Mesendoderm (in vitro differentiated cells): ENCODE data around the gene UBTD2.

Source experiments
- DNase-seq: peaks from one replicate; pipeline ENCODE4 v3.0.0; 2013
- H2AK5ac ChIP-seq: 2 replicates; pipeline ENCODE4 v1.6.1; 2013; ENCODE audit warnings: low read length, inconsistent platforms
- H2BK120ac ChIP-seq: 2 replicates; pipeline ENCODE4 v1.6.1; 2013; ENCODE audit warnings: low read depth, mild to moderate bottlenecking, low read length, moderate library complexity, mixed read lengths
- H2BK15ac ChIP-seq: replicated peaks from 2 replicates; pipeline ENCODE4 v1.6.1; 2013; ENCODE audit warnings: low read depth, mild to moderate bottlenecking, moderate library complexity
- H2BK5ac ChIP-seq: 2 replicates; pipeline ENCODE4 v1.6.1; 2013; ENCODE audit warnings: low read length, inconsistent platforms
- H3K18ac ChIP-seq: 2 replicates; pipeline ENCODE4 v1.6.1; 2013; ENCODE audit warnings: mild to moderate bottlenecking, low read length, mixed read lengths
- H3K23ac ChIP-seq: one replicate; pipeline ENCODE4 v1.6.1; 2013; ENCODE audit warnings: low read length
- H3K27ac ChIP-seq: 2 replicates; pipeline ENCODE4 v1.5.1; 2013; ENCODE audit warnings: low read depth, mild to moderate bottlenecking, inconsistent platforms, low read length, moderate library complexity
- H3K27me3 ChIP-seq: 2 replicates; pipeline ENCODE4 v1.6.1; 2013; ENCODE audit warnings: low read length, control low read depth, mild to moderate bottlenecking, inconsistent platforms; ENCODE audit not compliant: insufficient read depth, poor library complexity
- H3K36me3 ChIP-seq: 2 replicates; pipeline ENCODE4 v1.6.1; 2013; ENCODE audit warnings: low read length, inconsistent platforms; ENCODE audit not compliant: control insufficient read depth, insufficient read depth
- H3K4ac ChIP-seq: one replicate; pipeline ENCODE4 v1.6.1; 2013; ENCODE audit warnings: low read depth, mild to moderate bottlenecking, low read length, moderate library complexity
- H3K4me1 ChIP-seq: 2 replicates; pipeline ENCODE4 v1.6.1; 2013; ENCODE audit warnings: low read depth, low read length, inconsistent platforms; ENCODE audit not compliant: control insufficient read depth
- H3K4me2 ChIP-seq: 2 replicates; pipeline ENCODE4 v1.6.1; 2013; ENCODE audit warnings: low read length
- H3K4me3 ChIP-seq: 2 replicates; pipeline ENCODE4 v1.5.1; 2013; ENCODE audit warnings: mild to moderate bottlenecking, low read length
- H3K56ac ChIP-seq: one replicate; pipeline ENCODE4 v1.6.1; 2013; ENCODE audit warnings: low read length
- H3K79me1 ChIP-seq: 2 replicates; pipeline ENCODE4 v1.6.1; 2013; ENCODE audit warnings: low read length, inconsistent platforms
- H3K79me2 ChIP-seq: 2 replicates; pipeline ENCODE4 v1.6.1; 2013; ENCODE audit warnings: mild to moderate bottlenecking, low read length; ENCODE audit not compliant: control insufficient read depth, insufficient read depth
- H3K9ac ChIP-seq: 2 replicates; pipeline ENCODE4 v1.6.1; 2013; ENCODE audit warnings: low read length, inconsistent platforms
- H4K5ac ChIP-seq: one replicate; pipeline ENCODE4 v1.6.1; 2013; ENCODE audit warnings: low read length
- H4K8ac ChIP-seq: one replicate; pipeline ENCODE4 v1.6.1; 2013; ENCODE audit warnings: low read depth, mild to moderate bottlenecking, control low read depth, low read length, moderate library complexity
- WGBS: extraction: QIAGEN DNeasy Blood & Tissue Kit; methylation state at CpG from one replicate; pipeline ENCODE4 v1.1.7; 2013; ENCODE audit warnings: low lambda C conversion rate, missing lambda C conversion rate; ENCODE audit not compliant: insufficient coverage; ENCODE audit errors: extremely low coverage; 5-methylcytosine and 5-hydroxymethylcytosine counted together

Gene UBTD2

GRCh38 chr5:172188893-172189692 lies 94.5 kb downstream of the UBTD2 start:
- peaks cover 2% of the 10 kb centered on the region for H3K4me1 ChIP-seq
- no peak overlapping the region for H2BK120ac ChIP-seq
- no peak overlapping the region for H4K5ac ChIP-seq
- no peaks in the 10 kb centered on the region for H3K36me3 ChIP-seq
- no peak overlapping the region for H4K8ac ChIP-seq
- H3K4me2 ChIP-seq: peak overlapping the region; percentile 59
- peaks cover 4% of the 10 kb centered on the region for H3K79me2 ChIP-seq
- H3K79me1 ChIP-seq: peaks cover 6% of the 10 kb centered on the region
- no peak overlapping the region for H3K4ac ChIP-seq
- H2BK5ac ChIP-seq: no peak overlapping the region
- H2AK5ac ChIP-seq: no peak overlapping the region
- no peak overlapping the region for H3K23ac ChIP-seq
- peak; percentile 91 for DNase-seq
- H3K27ac ChIP-seq: no peak overlapping the region
- no peak overlapping the region for H3K18ac ChIP-seq
- no peaks in the 10 kb centered on the region for H3K27me3 ChIP-seq
- H3K9ac ChIP-seq: peak overlapping the region; percentile 35
- no CpG with 5 or more reads among the region's 30 CpGs for WGBS
- peak overlapping the region; percentile 65 for H3K56ac ChIP-seq
- H3K4me3 ChIP-seq: no peak overlapping the region
- H2BK15ac ChIP-seq: no peak overlapping the region

- Histone ChIP-seq H3K9ac (peak within 1 kb of the TSS; percentile 83), H3K56ac (peak within 1 kb of the TSS; percentile 98), H3K4ac (peak within 1 kb of the TSS; percentile 39), H4K8ac (no peak within 1 kb of the TSS), H3K79me1 (peaks cover 6% of the 10 kb centered on the region), H3K27me3 (no peaks in the 10 kb centered on the region), H3K4me2 (peak within 1 kb of the TSS; percentile 97), H3K18ac (peak within 1 kb of the TSS; percentile 19), H3K4me3 (peak within 1 kb of the TSS; percentile 92), H3K36me3 (no peaks in the 10 kb centered on the region), H2BK120ac (no peak within 1 kb of the TSS), H2BK15ac (no peak within 1 kb of the TSS), H2BK5ac (no peak within 1 kb of the TSS), H3K27ac (peak within 1 kb of the TSS; percentile 2), H4K5ac (no peak within 1 kb of the TSS), H3K4me1 (peaks cover 2% of the 10 kb centered on the region), H2AK5ac (no peak within 1 kb of the TSS), H3K23ac (peak within 1 kb of the TSS; percentile 98), H3K79me2 (peaks cover 4% of the 10 kb centered on the region)
- WGBS: no CpG with 5 or more reads among the region's 102 CpGs
- peak; percentile 92 for DNase-seq
Measured at GRCh38 chr5:172188033-172188892, 95.3 kb downstream of the UBTD2 start, which contains the start of gene STK10. TSS of gene STK10 (minus strand) at chr5:172188224. CDS start at chr5:172188042, 182 bp downstream.

DNA sequence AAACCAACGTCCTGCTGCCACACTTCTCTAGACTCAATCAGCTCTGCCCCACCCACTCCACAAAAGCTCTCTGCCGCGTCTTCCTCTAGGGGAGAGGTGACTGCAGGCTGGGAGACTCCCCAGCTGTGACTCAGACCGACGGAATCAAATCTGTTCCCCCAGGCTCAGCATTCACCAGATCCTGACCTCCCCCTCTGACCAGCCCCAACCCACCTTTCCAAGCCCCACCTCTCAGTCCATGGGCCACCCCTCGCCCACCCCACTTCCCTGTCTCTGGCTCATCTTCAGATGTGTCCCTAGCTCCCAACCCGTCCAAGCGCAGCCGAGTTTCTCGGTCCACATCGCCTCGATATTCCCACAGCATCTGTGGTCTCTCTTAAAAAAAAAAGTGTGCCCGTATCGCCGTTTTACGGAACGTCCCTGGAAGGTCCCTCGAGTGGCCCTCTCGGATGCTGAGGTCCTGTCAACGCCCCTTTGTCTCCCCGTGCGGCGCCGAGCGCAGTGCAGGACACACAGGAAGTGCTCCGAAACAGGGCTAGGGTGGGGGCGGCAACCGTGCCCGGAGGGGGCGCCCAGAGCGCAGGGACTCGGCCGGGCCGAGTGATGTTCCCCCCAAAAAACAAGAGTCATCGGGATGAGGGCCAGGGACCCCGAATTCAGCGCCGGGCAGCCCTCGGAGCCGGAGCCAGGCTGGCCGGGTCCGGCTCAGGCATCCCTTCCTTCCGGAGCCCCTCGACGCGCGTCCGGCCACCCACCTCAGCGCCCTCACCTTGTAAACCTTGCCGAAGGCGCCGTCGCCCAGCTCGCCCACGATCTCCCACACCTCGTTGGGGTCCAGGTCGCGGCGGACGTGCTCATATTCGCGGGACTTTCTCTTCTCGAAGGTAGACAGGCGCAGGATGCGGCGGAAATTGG lies 96.2 kb downstream of the UBTD2 start:
- no peak overlapping the region for H2BK5ac ChIP-seq
- peak overlapping the region; percentile 2 for H3K27ac ChIP-seq
- peaks cover 4% of the 10 kb centered on the region for H3K79me2 ChIP-seq
- H3K56ac ChIP-seq: peak overlapping the region; percentile 98
- H2AK5ac ChIP-seq: no peak overlapping the region
- no peak overlapping the region for H2BK120ac ChIP-seq
- no peaks in the 10 kb centered on the region for H3K27me3 ChIP-seq
- peak overlapping the region; percentile 19 for H3K18ac ChIP-seq
- H3K23ac ChIP-seq: peak overlapping the region; percentile 98
- no peaks in the 10 kb centered on the region for H3K36me3 ChIP-seq
- H4K5ac ChIP-seq: no peak overlapping the region
- peak overlapping the region; percentile 83 for H3K9ac ChIP-seq
- H3K4me3 ChIP-seq: peak overlapping the region; percentile 92
- H3K4ac ChIP-seq: peak overlapping the region; percentile 39
- H4K8ac ChIP-seq: no peak overlapping the region
- peak overlapping the region; percentile 97 for H3K4me2 ChIP-seq
- DNase-seq: peak; percentile 84
- WGBS: no CpG with 5 or more reads among the region's 66 CpGs
- H3K79me1 ChIP-seq: peaks cover 6% of the 10 kb centered on the region
- peaks cover 2% of the 10 kb centered on the region for H3K4me1 ChIP-seq
- H2BK15ac ChIP-seq: no peak overlapping the region

- Histone ChIP-seq H3K9ac (peak overlapping the region; percentile 83), H2BK15ac (no peak overlapping the region), H3K4me3 (no peak overlapping the region), H3K36me3 (no peaks in the 10 kb centered on the region), H4K8ac (no peak overlapping the region), H4K5ac (no peak overlapping the region), H3K4ac (no peak overlapping the region), H3K4me1 (peaks cover 2% of the 10 kb centered on the region), H3K4me2 (no peak overlapping the region), H3K18ac (no peak overlapping the region), H3K56ac (peak overlapping the region; percentile 98), H3K23ac (no peak overlapping the region), H3K27ac (no peak overlapping the region), H3K27me3 (no peaks in the 10 kb centered on the region), H2BK120ac (no peak overlapping the region), H3K79me1 (peaks cover 6% of the 10 kb centered on the region), H3K79me2 (peaks cover 4% of the 10 kb centered on the region), H2AK5ac (no peak overlapping the region), H2BK5ac (no peak overlapping the region)
- WGBS: no CpG with 5 or more reads among the region's 13 CpGs
- no peak for DNase-seq
Measured at GRCh38 chr5:172186114-172186695, 97.4 kb downstream of the UBTD2 start.

DNA sequence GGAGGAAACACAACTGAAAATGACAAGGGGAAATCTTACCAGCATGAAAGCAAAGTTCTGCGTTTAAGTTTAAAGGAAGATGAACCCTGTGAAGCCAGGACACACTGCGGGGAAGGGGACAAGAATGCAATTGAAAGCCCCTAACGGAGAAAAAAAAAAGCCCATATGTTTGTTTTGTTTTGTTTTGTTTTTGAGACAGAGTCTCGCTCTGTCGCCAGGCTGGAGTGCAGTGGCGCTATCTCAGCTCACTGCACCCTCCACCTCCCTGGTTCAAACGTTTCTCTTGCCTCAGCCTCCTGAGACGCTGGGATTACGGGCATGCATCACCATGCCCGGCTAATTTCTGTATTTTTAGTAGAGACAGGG lies 98.5 kb downstream of the UBTD2 start:
- Histone ChIP-seq H3K56ac (no peak overlapping the region), H3K27me3 (no peaks in the 10 kb centered on the region), H3K4me2 (no peak overlapping the region), H4K5ac (no peak overlapping the region), H3K79me1 (peaks cover 10% of the 10 kb centered on the region), H3K79me2 (peaks cover 4% of the 10 kb centered on the region), H3K4me1 (peaks cover 2% of the 10 kb centered on the region), H3K4me3 (no peak overlapping the region), H4K8ac (no peak overlapping the region), H3K18ac (no peak overlapping the region), H3K36me3 (no peaks in the 10 kb centered on the region), H2BK5ac (no peak overlapping the region), H2BK15ac (no peak overlapping the region), H3K4ac (no peak overlapping the region), H2AK5ac (no peak overlapping the region), H3K23ac (no peak overlapping the region), H3K9ac (no peak overlapping the region), H3K27ac (no peak overlapping the region), H2BK120ac (no peak overlapping the region)
- no CpG with 5 or more reads among the region's 10 CpGs for WGBS
- DNase-seq: no peak
